Ishikawa (cell line): Measurements from ENCODE around the gene PREX1.

ENCODE experiments used
- CEBPB ChIP-seq: IDR thresholded peaks from 2 replicates; pipeline ENCODE4 v1.6.1; 2012
- CREB1 ChIP-seq: IDR thresholded peaks from 2 replicates; pipeline ENCODE4 v1.6.1; 2012; ENCODE audit warnings: low read depth
- EGR1 ChIP-seq: IDR thresholded peaks from 2 replicates; pipeline ENCODE4 v1.6.1; 2012
- EP300 ChIP-seq: IDR thresholded peaks from 2 replicates; pipeline ENCODE4 v1.6.1; 2012; ENCODE audit warnings: borderline replicate concordance
- FOXM1 ChIP-seq: IDR thresholded peaks from 2 replicates; pipeline ENCODE4 v1.6.1; 2012; ENCODE audit warnings: low read depth, borderline replicate concordance
- MAX ChIP-seq: IDR thresholded peaks from 2 replicates; pipeline ENCODE4 v1.6.1; 2012
- NFIC ChIP-seq: IDR thresholded peaks from 2 replicates; pipeline ENCODE4 v1.6.1; 2012
- RAD21 ChIP-seq: IDR thresholded peaks from 2 replicates; pipeline ENCODE4 v1.6.1; 2012; ENCODE audit warnings: low read depth
- REST ChIP-seq: IDR thresholded peaks from 2 replicates; pipeline ENCODE4 v1.6.1; 2012; ENCODE audit warnings: low read depth, mild to moderate bottlenecking
- TAF1 ChIP-seq: IDR thresholded peaks from 2 replicates; pipeline ENCODE4 v1.6.1; 2012; ENCODE audit warnings: low read depth, mild to moderate bottlenecking
- TCF12 ChIP-seq: IDR thresholded peaks from 2 replicates; pipeline ENCODE4 v1.6.1; 2012; ENCODE audit warnings: low read depth
- TEAD4 ChIP-seq: IDR thresholded peaks from 2 replicates; pipeline ENCODE4 v1.6.1; 2012
- USF1 ChIP-seq: IDR thresholded peaks from 2 replicates; pipeline ENCODE4 v1.6.1; 2012
- YY1 ChIP-seq: IDR thresholded peaks from 2 replicates; pipeline ENCODE4 v1.6.1; 2012; ENCODE audit warnings: low read depth
- ZBTB7A ChIP-seq: IDR thresholded peaks from 2 replicates; pipeline ENCODE4 v1.6.1; 2012; ENCODE audit warnings: low read depth

The PREX1 gene

GRCh38 chr20:48656661-48657211 lies 171.1 kb downstream of the PREX1 start:
- TF ChIP-seq MAX (no peak), USF1 (no peak)

GRCh38 chr20:48656137-48656536 lies 171.7 kb downstream of the PREX1 start:
- no peak for TF ChIP-seq TEAD4
- no peak for TF ChIP-seq EGR1
- no peak for TF ChIP-seq CEBPB
- no peak for TF ChIP-seq ZBTB7A
- TF ChIP-seq NFIC, result no peak
- TF ChIP-seq USF1, result no peak
- no peak for TF ChIP-seq TCF12
- TF ChIP-seq CREB1, result no peak
- TF ChIP-seq MAX, result no peak
- TF ChIP-seq EP300, result no peak
- TF ChIP-seq RAD21, result no peak
- TF ChIP-seq REST, result no peak
- TF ChIP-seq FOXM1, result no peak
- no peak for TF ChIP-seq TAF1
- no peak for TF ChIP-seq YY1

DNA sequence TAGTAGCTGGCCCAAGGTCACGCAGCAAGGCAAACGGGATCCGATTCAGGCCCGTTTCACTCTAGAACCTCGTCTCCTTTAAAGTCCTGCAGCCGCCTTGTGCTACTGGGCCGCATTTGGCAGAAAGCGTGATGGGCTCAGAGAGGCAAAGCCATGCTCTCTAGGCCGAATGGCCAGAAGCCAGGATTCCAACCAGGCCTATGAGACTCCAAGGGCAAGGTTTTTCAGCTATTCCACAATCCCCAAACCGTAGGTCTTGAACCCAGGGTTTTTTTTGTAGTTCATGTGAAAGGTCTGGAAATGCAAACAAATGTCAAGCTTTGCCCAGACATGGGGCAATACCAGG lies 174.1 kb downstream of the PREX1 start:
- TF ChIP-seq NFIC, result no peak
- no peak for TF ChIP-seq TCF12
- TF ChIP-seq MAX, result no peak
- no peak for TF ChIP-seq USF1
- TF ChIP-seq YY1, result no peak
- no peak for TF ChIP-seq CEBPB
- TF ChIP-seq TEAD4, result no peak

DNA sequence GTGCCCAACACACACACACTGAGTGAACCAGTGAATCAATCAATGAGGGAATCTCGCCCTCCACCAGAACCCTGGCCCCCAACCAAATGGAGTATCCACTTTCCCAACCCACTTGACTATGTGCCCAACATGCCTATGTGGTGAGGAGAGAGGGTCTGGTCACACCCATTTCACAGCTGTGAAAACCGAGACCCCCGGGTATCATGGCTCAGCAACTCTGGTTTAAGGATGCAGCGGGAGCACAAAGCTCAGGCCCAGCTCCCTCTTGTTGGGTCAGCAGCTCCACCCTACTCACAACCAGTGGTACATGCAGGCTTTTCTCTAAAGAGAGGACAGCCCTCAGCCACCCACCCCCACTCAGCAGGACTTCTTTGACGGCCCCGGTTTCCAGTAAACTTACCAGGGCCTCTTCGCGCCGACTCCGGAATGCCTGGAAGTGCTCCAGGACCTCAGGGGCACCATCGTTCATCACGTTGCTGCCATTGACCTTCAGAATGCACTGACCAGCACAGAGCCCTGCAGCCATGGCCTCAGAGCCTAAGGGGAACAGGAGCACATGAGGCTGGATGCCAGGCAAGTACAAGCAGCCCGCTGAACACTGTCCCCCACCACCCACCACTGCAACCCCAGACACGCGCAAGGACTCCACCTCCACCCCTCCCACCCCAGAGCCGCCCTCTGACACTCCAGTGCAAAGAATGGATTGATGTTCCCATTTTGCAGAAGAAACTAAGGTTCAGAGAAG lies 174.7 kb downstream of the PREX1 start:
- TF ChIP-seq TCF12 (no peak), TEAD4 (no peak), CREB1 (no peak), NFIC (no peak), RAD21 (no peak), CEBPB (no peak), EP300 (no peak), ZBTB7A (no peak), MAX (no peak), REST (no peak), FOXM1 (no peak), EGR1 (no peak), YY1 (no peak), TAF1 (no peak), USF1 (no peak)

DNA sequence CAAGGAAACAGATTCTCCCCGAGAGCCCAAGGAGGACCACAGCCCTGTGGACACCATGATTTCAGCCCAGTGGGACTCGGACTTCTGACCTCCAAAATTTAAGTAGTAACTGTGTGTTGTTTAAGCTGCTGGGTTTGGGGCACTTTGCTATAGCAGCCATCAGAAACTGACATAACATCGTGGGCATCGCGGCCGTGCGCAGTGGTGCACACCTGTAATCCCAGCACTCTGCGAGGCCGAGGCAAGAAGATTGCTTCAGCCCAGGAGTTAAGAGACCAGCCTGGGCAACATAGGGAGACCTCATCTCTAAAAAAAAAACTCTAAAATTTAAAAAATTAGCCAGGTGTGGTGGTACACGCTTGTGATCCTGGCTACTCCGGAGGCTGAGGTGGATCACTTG lies 175.8 kb downstream of the PREX1 start:
- no peak for TF ChIP-seq FOXM1
- TF ChIP-seq EGR1, result no peak
- TF ChIP-seq TEAD4, result no peak
- TF ChIP-seq TCF12, result no peak
